OCI-LY1 (cell line): ENCODE measurements around the gene DEPDC1B.

Source experiments
- H2AFZ ChIP-seq: fragments of 200-600 bp; sonication (generic), shearing (Covaris generic); 2 replicates; pipeline ENCODE4 v1.6.0; 2014; ENCODE audit warnings: antibody characterized with exemption, mild to moderate bottlenecking, low read length
- H3F3A ChIP-seq: fragments of 200-600 bp; sonication (generic), shearing (Covaris generic); 2 replicates; pipeline ENCODE4 v1.6.0; 2014; ENCODE audit warnings: mild to moderate bottlenecking, antibody characterized with exemption, low read length, moderate library complexity; ENCODE audit not compliant: insufficient read depth
- H3K27ac ChIP-seq: fragments of 200-600 bp; sonication (generic); 2 replicates; pipeline ENCODE4 v1.5.1; 2014; ENCODE audit warnings: low read length, mixed run types, mild to moderate bottlenecking, low read depth; ENCODE audit not compliant: poor library complexity, severe bottlenecking
- H3K27me3 ChIP-seq: fragments of 200-600 bp; sonication (generic); 2 replicates; pipeline ENCODE4 v1.6.0; 2014; ENCODE audit warnings: antibody characterized with exemption, mild to moderate bottlenecking, low read length, moderate library complexity; ENCODE audit not compliant: insufficient read depth
- H3K36me3 ChIP-seq: fragments of 200-600 bp; sonication (generic); 2 replicates; pipeline ENCODE4 v1.6.1; 2014; ENCODE audit warnings: mild to moderate bottlenecking, antibody characterized with exemption, low read length, moderate library complexity, mixed read lengths; ENCODE audit not compliant: insufficient read depth
- H3K4me1 ChIP-seq: fragments of 200-600 bp; sonication (generic); 2 replicates; pipeline ENCODE4 v1.5.1; 2014; ENCODE audit warnings: mild to moderate bottlenecking, low read length, moderate library complexity; ENCODE audit not compliant: insufficient read depth, severe bottlenecking
- H3K4me2 ChIP-seq: fragments of 200-600 bp; sonication (generic), shearing (Covaris generic); 2 replicates; pipeline ENCODE4 v1.6.1; 2014; ENCODE audit warnings: low read length
- H3K4me3 ChIP-seq: fragments of 200-600 bp; sonication (generic); 2 replicates; pipeline ENCODE4 v1.5.1; 2014; ENCODE audit warnings: low read length, low read depth, mild to moderate bottlenecking, mixed read lengths; ENCODE audit not compliant: poor library complexity, severe bottlenecking
- H3K79me2 ChIP-seq: fragments of 200-600 bp; shearing (Covaris generic); 2 replicates; pipeline ENCODE4 v1.6.1; 2016; ENCODE audit warnings: mixed run types, low read length, mixed read lengths; ENCODE audit not compliant: insufficient read depth
- H3K9ac ChIP-seq: fragments of 200-600 bp; sonication (generic), shearing (Covaris generic); 2 replicates; pipeline ENCODE4 v1.6.1; 2014; ENCODE audit warnings: mild to moderate bottlenecking, low read length, mixed read lengths
- H3K9me2 ChIP-seq: fragments of 200-600 bp; sonication (generic), shearing (Covaris generic); 2 replicates; pipeline ENCODE4 v1.6.1; 2014; ENCODE audit warnings: low read depth, mild to moderate bottlenecking, low read length, mixed read lengths
- H3K9me3 ChIP-seq: fragments of 200-600 bp; shearing (Covaris generic); 2 replicates; pipeline ENCODE4 v1.6.1; 2014; ENCODE audit warnings: low read length, mixed read lengths
- H4K20me1 ChIP-seq: fragments of 200-600 bp; sonication (generic), shearing (Covaris generic); 2 replicates; pipeline ENCODE4 v1.6.0; 2016; ENCODE audit warnings: mild to moderate bottlenecking, low read length; ENCODE audit not compliant: insufficient read depth
- CTCF ChIP-seq: fragments of 200-600 bp; sonication (generic), shearing (Covaris generic); IDR thresholded peaks from 2 replicates; pipeline ENCODE4 v1.5.1; 2017; ENCODE audit warnings: mild to moderate bottlenecking, antibody characterized with exemption, low read length, moderate library complexity, mixed read lengths
- EZH2 ChIP-seq: fragments of 200-600 bp; sonication (generic), shearing (Covaris generic); IDR thresholded peaks from 2 replicates; pipeline ENCODE4 v1.8.0; 2017; ENCODE audit warnings: borderline replicate concordance, mixed run types, mild to moderate bottlenecking, antibody characterized with exemption, low read length, moderate library complexity, mixed read lengths

Gene DEPDC1B

DNA sequence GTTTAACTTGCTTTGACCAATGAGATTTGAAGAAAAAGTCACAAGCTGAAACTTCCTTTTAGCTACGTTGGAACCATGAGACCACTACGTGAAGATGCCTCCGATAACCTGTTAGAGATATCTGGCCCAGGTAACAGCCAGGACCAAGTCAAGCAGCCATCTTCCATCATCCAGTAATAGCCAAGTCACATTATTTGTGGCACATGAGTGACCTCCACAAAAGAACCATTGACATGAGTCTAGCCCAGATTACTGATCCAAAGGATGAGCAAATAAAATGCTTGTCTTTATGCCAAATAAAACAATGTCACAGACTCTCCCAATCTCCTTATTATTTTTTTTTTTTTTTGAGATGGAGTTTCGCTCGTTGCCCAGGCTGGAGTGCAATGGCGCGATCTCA lies 1.6 kb downstream of the DEPDC1B start:
- peak overlapping the region; percentile 87 for H3K4me3 ChIP-seq
- peaks cover 40% of the 10 kb centered on the region for H3K4me1 ChIP-seq
- H3K9ac ChIP-seq: no peak overlapping the region
- no peaks in the 10 kb centered on the region for H3K27me3 ChIP-seq
- peaks cover 58% of the 10 kb centered on the region for H3K79me2 ChIP-seq
- TF ChIP-seq CTCF (no peak), EZH2 (no peak)
- H3K27ac ChIP-seq: no peak overlapping the region
- H3F3A ChIP-seq: no peaks in the 10 kb centered on the region
- no peaks in the 10 kb centered on the region for H3K9me3 ChIP-seq
- H3K4me2 ChIP-seq: peak overlapping the region; percentile 87; the same call in 1 of the 2 replicates
- H4K20me1 ChIP-seq: no peaks in the 10 kb centered on the region
- H3K36me3 ChIP-seq: peaks cover 9% of the 10 kb centered on the region
- no peak overlapping the region for H2AFZ ChIP-seq
- H3K9me2 ChIP-seq: no peaks in the 10 kb centered on the region

DNA sequence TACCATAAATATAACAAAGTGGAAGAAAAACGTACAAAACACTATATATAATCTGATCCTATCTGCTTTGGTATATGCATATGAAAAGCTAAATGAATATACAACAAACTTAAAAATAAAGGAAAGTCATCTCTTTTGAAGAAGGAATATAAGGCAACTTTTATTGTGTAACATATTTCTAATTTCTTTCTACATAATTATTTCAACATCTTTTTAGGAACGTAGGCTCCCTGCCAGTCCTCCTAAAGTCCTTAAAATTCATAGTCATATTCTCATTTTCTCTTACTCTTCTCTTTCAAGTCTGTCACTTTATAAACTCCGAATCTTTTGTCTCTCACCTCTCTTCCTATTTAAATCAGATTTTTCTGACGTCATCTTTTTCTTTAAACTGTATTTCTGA lies 9.6 kb downstream of the DEPDC1B start:
- Histone ChIP-seq H3K9me2 (no peaks in the 10 kb centered on the region), H2AFZ (no peak overlapping the region), H3K9ac (no peak overlapping the region), H3K79me2 (peaks cover 62% of the 10 kb centered on the region), H3K27me3 (no peaks in the 10 kb centered on the region), H4K20me1 (no peaks in the 10 kb centered on the region), H3K4me1 (no peaks in the 10 kb centered on the region), H3F3A (no peaks in the 10 kb centered on the region), H3K4me3 (no peak overlapping the region), H3K27ac (no peak overlapping the region), H3K9me3 (no peaks in the 10 kb centered on the region), H3K4me2 (no peak overlapping the region), H3K36me3 (peaks cover 26% of the 10 kb centered on the region)
- no peak for TF ChIP-seq EZH2
- TF ChIP-seq CTCF: no peak

GRCh38 chr5:60688980-60689379 lies 11.0 kb downstream of the DEPDC1B start:
- no peak overlapping the region for H3K9ac ChIP-seq
- H3K27ac ChIP-seq: no peak overlapping the region
- H3F3A ChIP-seq: no peaks in the 10 kb centered on the region
- H3K4me1 ChIP-seq: no peaks in the 10 kb centered on the region
- H3K79me2 ChIP-seq: peaks cover 52% of the 10 kb centered on the region
- TF ChIP-seq CTCF (peak; percentile 33; the same call in 1 of the 2 replicates), EZH2 (no peak)
- H2AFZ ChIP-seq: no peak overlapping the region
- H3K4me3 ChIP-seq: no peak overlapping the region
- H3K4me2 ChIP-seq: no peak overlapping the region
- H3K36me3 ChIP-seq: peaks cover 28% of the 10 kb centered on the region
- no peaks in the 10 kb centered on the region for H3K9me2 ChIP-seq
- H4K20me1 ChIP-seq: no peaks in the 10 kb centered on the region
- no peaks in the 10 kb centered on the region for H3K27me3 ChIP-seq
- H3K9me3 ChIP-seq: no peaks in the 10 kb centered on the region
